C4-2B (cell line): Measurements from ENCODE around the gene MCRS1.

Experiments used
- CTCF ChIP-seq: fragments of 450-650 bp; conservative IDR thresholded peaks from 2 replicates; pipeline ENCODE4 v1.5.1; 2017; ENCODE audit warnings: mild to moderate bottlenecking
- ZFX ChIP-seq: fragments of 450-650 bp; IDR thresholded peaks from 2 replicates; pipeline ENCODE4 v1.6.1; 2017

- TF ChIP-seq CTCF, result no peak
- TF ChIP-seq ZFX, result no peak
Measured at GRCh38 chr12:49542592-49543160, 25.3 kb downstream of the MCRS1 start.
